ENCODE measurements around the gene ALG11. TPM values are rescaled to one million over a fixed set of nuclear protein-coding genes. Genes with fewer than 3 reads are reported as not detected.

The ALG11 gene
- total RNA-seq, 1 experiment from 2014 or later = 23.9 TPM

- Histone ChIP-seq H3K27me3 (ENCODE audit: control insufficient read depth, insufficient read depth, low read length) (no peaks in the 10 kb centered on the region), H3K4me1 (ENCODE audit: control insufficient read depth, insufficient read depth, low read length) (peaks cover 53% of the 10 kb centered on the region), H3K4me3 (ENCODE audit: low read depth in 2 of 2, low read length in 2 of 2) (peak overlapping the region in 1 of 2 experiments; percentile 6; a peak in 1 of 4 replicates), H3K9me3 (ENCODE audit: control insufficient read depth, insufficient read depth, low read depth, low read length) (no peaks in the 10 kb centered on the region), H3K27ac (ENCODE audit: low read length) (peak overlapping the region; percentile 54), H3K36me3 (ENCODE audit: control insufficient read depth, insufficient read depth, low read length) (no peaks in the 10 kb centered on the region)
- ChIA-PET POLR2A (no interaction called here), CTCF (no interaction called here)
- in situ Hi-C loops (cut with HindIII; ENCODE audit: low pct_unique_long_range_greater_than_20kb, low sequenced_read_pairs) = no loop called here
- ATAC-seq (peak; percentile 8; the same call in 1 of the 2 replicates), DNase-seq (ENCODE audit: low read depth, low spot score) (no peak)
- intact Hi-C loops (cut with micrococcal nuclease; ENCODE audit: unreplicated experiment) = loop anchor here (5.0 to 10.0 kb wide), 3 partner anchors 95 to 195 kb away; partner anchors contain the start of gene NEK5
- BruUV-seq (replicated peaks) = no TSS peak
- TF ChIP-seq TCF7L2 (IDR thresholded peaks at IDR 0.05; ENCODE audit: low read depth, low read length) (no peak), POLR2AphosphoS5 (IDR thresholded peaks at IDR 0.05; ENCODE audit: low read depth, low read length) (no peak), CTCF (IDR thresholded peaks at IDR 0.05) (no peak), REST (IDR thresholded peaks at IDR 0.05; ENCODE audit: insufficient read depth in 1 of 2, low read depth in 2 of 2, low read length in 1 of 2) (no peak), SIN3A (IDR thresholded peaks at IDR 0.05; ENCODE audit: borderline replicate concordance, insufficient read depth, low read depth, low read length) (no peak)
These were observed 12.3 kb upstream of the ALG11 start for GRCh38 chr13:51999921-52000320.

- Histone ChIP-seq H3K4me3 (ENCODE audit: low read depth in 2 of 2, low read length in 2 of 2) (no peak overlapping the region), H3K4me1 (ENCODE audit: control insufficient read depth, insufficient read depth, low read length) (peaks cover 42% of the 10 kb centered on the region), H3K36me3 (ENCODE audit: control insufficient read depth, insufficient read depth, low read length) (no peaks in the 10 kb centered on the region), H3K27me3 (ENCODE audit: control insufficient read depth, insufficient read depth, low read length) (no peaks in the 10 kb centered on the region), H3K9me3 (ENCODE audit: control insufficient read depth, insufficient read depth, low read depth, low read length) (no peaks in the 10 kb centered on the region), H3K27ac (ENCODE audit: low read length) (no peak overlapping the region)
- in situ Hi-C loops (cut with HindIII; ENCODE audit: low pct_unique_long_range_greater_than_20kb, low sequenced_read_pairs) (no loop called here), intact Hi-C loops (cut with micrococcal nuclease; ENCODE audit: unreplicated experiment) (loop anchor here (10.0 kb wide), 1 partner anchor 194 kb away; no protein-coding TSS in a partner anchor)
- TF ChIP-seq TCF7L2 (IDR thresholded peaks at IDR 0.05; ENCODE audit: low read depth, low read length) (no peak), SIN3A (IDR thresholded peaks at IDR 0.05; ENCODE audit: borderline replicate concordance, insufficient read depth, low read depth, low read length) (no peak), REST (IDR thresholded peaks at IDR 0.05; ENCODE audit: insufficient read depth in 1 of 2, low read depth in 2 of 2, low read length in 1 of 2) (no peak), POLR2AphosphoS5 (IDR thresholded peaks at IDR 0.05; ENCODE audit: low read depth, low read length) (no peak), CTCF (IDR thresholded peaks at IDR 0.05) (peak; percentile 70)
- no TSS peak for BruUV-seq (replicated peaks)
- no peak for DNase-seq (ENCODE audit: low read depth, low spot score)
- ChIA-PET POLR2A (no interaction called here), CTCF (interaction anchor here (0.6 to 0.7 kb wide), 2 partner anchors 127 to 128 kb away, joined by 3 read pairs; no protein-coding TSS in a partner anchor)
- ATAC-seq = no peak
These were observed 11.0 kb upstream of the ALG11 start for GRCh38 chr13:52001120-52001731.

Data from Panc1 (cell line).